MV-4-11 (cell line): ENCODE measurements around the gene ANKRD31.

ENCODE experiments used
- DNase-seq: peaks from one replicate; lab custom pipeline; 2025; lab: John Stamatoyannopoulos, UW

The ANKRD31 gene

GRCh38 chr5:75037106-75037505 lies 199.6 kb downstream of the ANKRD31 start:
- no peak for DNase-seq

- DNase-seq, result no peak
Measured at GRCh38 chr5:75034137-75034739, 202.4 kb downstream of the ANKRD31 start.

- DNase-seq, result no peak
Measured at GRCh38 chr5:75031366-75031765, 205.3 kb downstream of the ANKRD31 start.

- no peak for DNase-seq
Measured at GRCh38 chr5:75028090-75028489, 208.6 kb downstream of the ANKRD31 start.

GRCh38 chr5:75023368-75024159 lies 213.1 kb downstream of the ANKRD31 start:
- peak; percentile 2 for DNase-seq

GRCh38 chr5:75021800-75022199 lies 214.9 kb downstream of the ANKRD31 start:
- DNase-seq, result no peak

GRCh38 chr5:75021219-75021618 lies 215.5 kb downstream of the ANKRD31 start:
- DNase-seq, result no peak

GRCh38 chr5:75020016-75020656 lies 216.5 kb downstream of the ANKRD31 start:
- no peak for DNase-seq

- no peak for DNase-seq
Measured at GRCh38 chr5:75018805-75019587, 217.7 kb downstream of the ANKRD31 start.
